ENCODE data around the gene B4GALT6. TPM values are rescaled to one million over a fixed set of nuclear protein-coding genes. Genes with fewer than 3 reads are reported as not detected.

B4GALT6 gene
- total and polyA plus RNA-seq, 2 of the 13 experiments (the other 11 are each of a cell fraction or from before 2014, with no cell fraction given) = 1.9 to 3.3 TPM

DNA sequence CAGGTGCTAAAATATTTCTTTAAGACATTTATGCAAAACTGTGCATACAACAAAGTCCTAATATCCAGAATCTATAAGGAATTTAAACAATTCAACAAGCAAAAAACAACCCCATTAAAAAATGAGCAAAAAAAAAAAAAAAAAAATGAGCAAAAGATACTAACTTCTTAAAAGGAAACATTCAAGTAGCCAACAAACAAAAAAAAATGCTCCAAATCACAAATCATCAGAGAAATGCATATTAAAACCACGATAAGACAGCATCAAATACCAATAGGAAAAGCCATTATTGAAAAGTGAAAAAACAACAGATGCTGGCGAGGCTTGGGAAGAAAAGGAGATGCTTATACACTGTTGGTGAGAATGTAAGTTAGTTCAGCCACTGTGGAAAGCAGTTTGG lies 34.9 kb downstream of the B4GALT6 start (continued):
- TF ChIP-seq, protein P1, sequence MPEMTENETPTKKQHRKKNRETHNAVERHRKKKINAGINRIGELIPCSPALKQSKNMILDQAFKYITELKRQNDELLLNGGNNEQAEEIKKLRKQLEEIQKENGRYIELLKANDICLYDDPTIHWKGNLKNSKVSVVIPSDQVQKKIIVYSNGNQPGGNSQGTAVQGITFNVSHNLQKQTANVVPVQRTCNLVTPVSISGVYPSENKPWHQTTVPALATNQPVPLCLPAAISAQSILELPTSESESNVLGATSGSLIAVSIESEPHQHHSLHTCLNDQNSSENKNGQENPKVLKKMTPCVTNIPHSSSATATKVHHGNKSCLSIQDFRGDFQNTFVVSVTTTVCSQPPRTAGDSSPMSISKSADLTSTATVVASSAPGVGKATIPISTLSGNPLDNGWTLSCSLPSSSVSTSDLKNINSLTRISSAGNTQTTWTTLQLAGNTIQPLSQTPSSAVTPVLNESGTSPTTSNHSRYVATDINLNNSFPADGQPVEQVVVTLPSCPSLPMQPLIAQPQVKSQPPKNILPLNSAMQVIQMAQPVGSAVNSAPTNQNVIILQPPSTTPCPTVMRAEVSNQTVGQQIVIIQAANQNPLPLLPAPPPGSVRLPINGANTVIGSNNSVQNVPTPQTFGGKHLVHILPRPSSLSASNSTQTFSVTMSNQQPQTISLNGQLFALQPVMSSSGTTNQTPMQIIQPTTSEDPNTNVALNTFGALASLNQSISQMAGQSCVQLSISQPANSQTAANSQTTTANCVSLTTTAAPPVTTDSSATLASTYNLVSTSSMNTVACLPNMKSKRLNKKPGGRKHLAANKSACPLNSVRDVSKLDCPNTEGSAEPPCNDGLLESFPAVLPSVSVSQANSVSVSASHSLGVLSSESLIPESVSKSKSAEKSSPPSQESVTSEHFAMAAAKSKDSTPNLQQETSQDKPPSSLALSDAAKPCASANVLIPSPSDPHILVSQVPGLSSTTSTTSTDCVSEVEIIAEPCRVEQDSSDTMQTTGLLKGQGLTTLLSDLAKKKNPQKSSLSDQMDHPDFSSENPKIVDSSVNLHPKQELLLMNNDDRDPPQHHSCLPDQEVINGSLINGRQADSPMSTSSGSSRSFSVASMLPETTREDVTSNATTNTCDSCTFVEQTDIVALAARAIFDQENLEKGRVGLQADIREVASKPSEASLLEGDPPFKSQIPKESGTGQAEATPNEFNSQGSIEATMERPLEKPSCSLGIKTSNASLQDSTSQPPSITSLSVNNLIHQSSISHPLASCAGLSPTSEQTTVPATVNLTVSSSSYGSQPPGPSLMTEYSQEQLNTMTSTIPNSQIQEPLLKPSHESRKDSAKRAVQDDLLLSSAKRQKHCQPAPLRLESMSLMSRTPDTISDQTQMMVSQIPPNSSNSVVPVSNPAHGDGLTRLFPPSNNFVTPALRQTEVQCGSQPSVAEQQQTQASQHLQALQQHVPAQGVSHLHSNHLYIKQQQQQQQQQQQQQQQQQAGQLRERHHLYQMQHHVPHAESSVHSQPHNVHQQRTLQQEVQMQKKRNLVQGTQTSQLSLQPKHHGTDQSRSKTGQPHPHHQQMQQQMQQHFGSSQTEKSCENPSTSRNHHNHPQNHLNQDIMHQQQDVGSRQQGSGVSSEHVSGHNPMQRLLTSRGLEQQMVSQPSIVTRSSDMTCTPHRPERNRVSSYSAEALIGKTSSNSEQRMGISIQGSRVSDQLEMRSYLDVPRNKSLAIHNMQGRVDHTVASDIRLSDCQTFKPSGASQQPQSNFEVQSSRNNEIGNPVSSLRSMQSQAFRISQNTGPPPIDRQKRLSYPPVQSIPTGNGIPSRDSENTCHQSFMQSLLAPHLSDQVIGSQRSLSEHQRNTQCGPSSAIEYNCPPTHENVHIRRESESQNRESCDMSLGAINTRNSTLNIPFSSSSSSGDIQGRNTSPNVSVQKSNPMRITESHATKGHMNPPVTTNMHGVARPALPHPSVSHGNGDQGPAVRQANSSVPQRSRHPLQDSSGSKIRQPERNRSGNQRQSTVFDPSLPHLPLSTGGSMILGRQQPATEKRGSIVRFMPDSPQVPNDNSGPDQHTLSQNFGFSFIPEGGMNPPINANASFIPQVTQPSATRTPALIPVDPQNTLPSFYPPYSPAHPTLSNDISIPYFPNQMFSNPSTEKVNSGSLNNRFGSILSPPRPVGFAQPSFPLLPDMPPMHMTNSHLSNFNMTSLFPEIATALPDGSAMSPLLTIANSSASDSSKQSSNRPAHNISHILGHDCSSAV (CRISPR knock-in tag; IDR thresholded peaks at IDR 0.05; ENCODE audit: borderline replicate concordance) = no peak
- TF ChIP-seq ZBTB7A (CRISPR knock-in tag; IDR thresholded peaks at IDR 0.05) = no peak

DNA sequence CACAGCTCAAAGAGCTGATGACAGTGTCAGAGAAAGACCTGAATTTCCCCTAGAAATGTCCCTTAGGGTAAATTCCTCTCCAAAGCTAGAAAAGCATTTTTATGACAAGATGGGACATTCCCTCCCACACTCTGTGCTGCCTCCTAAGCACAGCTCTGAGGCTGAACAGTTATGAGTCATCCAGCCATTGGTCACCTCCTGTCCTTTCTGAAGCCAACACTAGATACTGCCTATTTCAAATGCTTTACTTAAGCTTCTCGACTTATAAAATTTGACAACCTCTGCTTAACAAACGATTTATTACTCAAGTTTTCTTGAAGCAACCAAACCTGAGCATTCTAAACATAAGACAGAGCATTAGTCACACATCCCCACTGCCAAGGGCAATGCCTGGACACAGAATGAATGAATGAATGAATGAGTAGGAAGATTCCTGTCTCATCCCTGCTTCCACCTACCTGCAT lies 35.4 kb downstream of the B4GALT6 start:
- no peak overlapping the region for H3K4me3 ChIP-seq (replicated peaks in 1 of 3; ENCODE audit: insufficient read depth in 1 of 3, low read depth in 2 of 3, low read length in 3 of 3)
- 12% methylated on average over 2 of the region's 2 CpGs for WGBS (ENCODE audit: low lambda C conversion rate)
- in situ Hi-C loops (cut with HindIII; ENCODE audit: extremely low pct_ligation_motif_present, low pct_unique_long_range_greater_than_20kb) = no loop called here
- FAIRE-seq (no peak), ATAC-seq (peak; percentile 71), DNase-seq (ENCODE audit: low spot score) (peak; percentile 13)
- ChIA-PET POLR2A (no interaction called here), CTCF (ENCODE audit: low intra/inter-chr PET ratio, low total read pairs) (no interaction called here)
- H3K9me3 ChIP-seq (ENCODE audit: low read length) = no peaks in the 10 kb centered on the region
- no peaks in the 10 kb centered on the region for H4K20me1 ChIP-seq (ENCODE audit: insufficient read depth, low read length)
- no peak overlapping the region for H3K27ac ChIP-seq (ENCODE audit: extremely low read length, insufficient read depth, low read length)
- no peaks in the 10 kb centered on the region for H3K36me3 ChIP-seq (replicated peaks in 1 of 2; ENCODE audit: control insufficient read depth in 1 of 2, insufficient read depth in 2 of 2, low read length in 2 of 2)
- no TSS peak for BruUV-seq (replicated peaks)
- H3K4me2 ChIP-seq (ENCODE audit: low read depth, low read length) = no peak overlapping the region
- H3K79me2 ChIP-seq (ENCODE audit: insufficient read depth, low read length) = no peaks in the 10 kb centered on the region
- H3K4me1 ChIP-seq (ENCODE audit: insufficient read depth, low read length) = peaks cover 35% of the 10 kb centered on the region
- intact Hi-C loops (cut with micrococcal nuclease; ENCODE audit: unreplicated experiment) = no loop called here
- H2AFZ ChIP-seq (ENCODE audit: low read length) = no peak overlapping the region
- no peaks in the 10 kb centered on the region for H3K27me3 ChIP-seq (ENCODE audit: control insufficient read depth in 1 of 2, insufficient read depth in 2 of 2, low read length in 2 of 2)
- no peak overlapping the region for H3K9ac ChIP-seq (ENCODE audit: insufficient read depth, low read depth, low read length)
- TF ChIP-seq FOSL2 (CRISPR knock-in tag; IDR thresholded peaks at IDR 0.05) = peak; percentile 73
- TF ChIP-seq ZNF138 (CRISPR knock-in tag; IDR thresholded peaks at IDR 0.05; ENCODE audit: low read depth) = no peak

All from HepG2 (cell line).